Ishikawa (cell line): Measurements from ENCODE around the gene HOXB8.

Experiments used
- CEBPB ChIP-seq: IDR thresholded peaks from 2 replicates; pipeline ENCODE4 v1.6.1; 2012
- CREB1 ChIP-seq: IDR thresholded peaks from 2 replicates; pipeline ENCODE4 v1.6.1; 2012; ENCODE audit warnings: low read depth
- EGR1 ChIP-seq: IDR thresholded peaks from 2 replicates; pipeline ENCODE4 v1.6.1; 2012
- EP300 ChIP-seq: IDR thresholded peaks from 2 replicates; pipeline ENCODE4 v1.6.1; 2012; ENCODE audit warnings: borderline replicate concordance
- FOXM1 ChIP-seq: IDR thresholded peaks from 2 replicates; pipeline ENCODE4 v1.6.1; 2012; ENCODE audit warnings: low read depth, borderline replicate concordance
- MAX ChIP-seq: IDR thresholded peaks from 2 replicates; pipeline ENCODE4 v1.6.1; 2012
- NFIC ChIP-seq: IDR thresholded peaks from 2 replicates; pipeline ENCODE4 v1.6.1; 2012
- RAD21 ChIP-seq: IDR thresholded peaks from 2 replicates; pipeline ENCODE4 v1.6.1; 2012; ENCODE audit warnings: low read depth
- REST ChIP-seq: IDR thresholded peaks from 2 replicates; pipeline ENCODE4 v1.6.1; 2012; ENCODE audit warnings: low read depth, mild to moderate bottlenecking
- TAF1 ChIP-seq: IDR thresholded peaks from 2 replicates; pipeline ENCODE4 v1.6.1; 2012; ENCODE audit warnings: low read depth, mild to moderate bottlenecking
- TCF12 ChIP-seq: IDR thresholded peaks from 2 replicates; pipeline ENCODE4 v1.6.1; 2012; ENCODE audit warnings: low read depth
- TEAD4 ChIP-seq: IDR thresholded peaks from 2 replicates; pipeline ENCODE4 v1.6.1; 2012
- USF1 ChIP-seq: IDR thresholded peaks from 2 replicates; pipeline ENCODE4 v1.6.1; 2012
- YY1 ChIP-seq: IDR thresholded peaks from 2 replicates; pipeline ENCODE4 v1.6.1; 2012; ENCODE audit warnings: low read depth
- ZBTB7A ChIP-seq: IDR thresholded peaks from 2 replicates; pipeline ENCODE4 v1.6.1; 2012; ENCODE audit warnings: low read depth

The HOXB8 gene

GRCh38 chr17:48593840-48594537 lies 21.1 kb downstream of the HOXB8 start:
- TF ChIP-seq TEAD4 (peak; percentile 15; the same call in 1 of the 2 replicates), USF1 (peak; percentile 54; the same call in 1 of the 2 replicates), EP300 (peak; percentile 48; the same call in 1 of the 2 replicates), TAF1 (peak; percentile 46; the same call in 1 of the 2 replicates), ZBTB7A (no peak), MAX (no peak), REST (no peak), NFIC (0 out of 2 replicates have a peak, but pooled peaks have one; percentile 7), RAD21 (peak; percentile 70), YY1 (peak; percentile 85; the same call in 1 of the 2 replicates), CREB1 (no peak), FOXM1 (no peak), CEBPB (no peak), EGR1 (no peak), TCF12 (peak; percentile 40; the same call in 1 of the 2 replicates)

GRCh38 chr17:48593126-48593829 lies 21.8 kb downstream of the HOXB8 start, which contains the start of gene HOXB5:
HOXB5 (minus strand) TSS chr17:48593779; CDS start chr17:48593682, 97 bp downstream.
- TF ChIP-seq EP300 = no peak
- TF ChIP-seq TCF12 = 0 out of 2 replicates have a peak, but pooled peaks have one; percentile 15

GRCh38 chr17:48592577-48592976 lies 22.5 kb downstream of the HOXB8 start:
- TF ChIP-seq EGR1 = no peak
- no peak for TF ChIP-seq USF1
- no peak for TF ChIP-seq RAD21
- TF ChIP-seq TCF12 = no peak
- no peak for TF ChIP-seq TAF1
- no peak for TF ChIP-seq TEAD4
- no peak for TF ChIP-seq MAX
- TF ChIP-seq REST = no peak
- TF ChIP-seq EP300 = no peak
- TF ChIP-seq YY1 = no peak

GRCh38 chr17:48592057-48592514 lies 23.0 kb downstream of the HOXB8 start:
- TF ChIP-seq MAX (0 out of 2 replicates have a peak, but pooled peaks have one; percentile 15), ZBTB7A (no peak), NFIC (no peak), YY1 (no peak), EGR1 (peak; percentile 68), TAF1 (no peak)

- TF ChIP-seq RAD21 (no peak), EP300 (no peak), CREB1 (no peak), CEBPB (no peak), TEAD4 (no peak), TCF12 (no peak), YY1 (no peak), USF1 (no peak), FOXM1 (no peak), MAX (no peak), TAF1 (no peak), NFIC (no peak)
Measured at GRCh38 chr17:48591255-48592056, 23.6 kb downstream of the HOXB8 start.
